ENCODE measurements around the gene NFATC1.

NFATC1 gene

GRCh38 chr18:79540161-79540903 lies 144.6 kb downstream of the NFATC1 start:
- no peak for DNase-seq (ENCODE audit: low read depth)

DNA sequence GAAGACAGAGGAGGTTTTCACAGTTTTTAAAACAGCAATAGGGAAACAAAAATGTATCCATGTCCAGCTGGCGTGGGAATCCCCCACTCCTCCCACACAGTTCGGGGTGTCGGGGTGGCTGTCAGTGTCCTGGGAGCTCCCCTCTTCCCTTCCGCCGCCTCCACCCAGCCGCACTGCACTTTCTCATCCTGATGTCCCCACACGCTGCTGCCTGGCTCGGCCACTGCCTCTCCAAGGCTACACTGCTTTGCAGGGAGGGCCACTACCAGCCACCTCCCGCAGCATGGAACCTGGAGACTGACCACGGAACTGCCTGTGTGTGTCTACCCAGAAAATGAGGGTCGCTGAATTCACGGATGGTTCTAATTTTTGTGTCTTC lies 145.2 kb downstream of the NFATC1 start:
- DNase-seq (ENCODE audit: low read depth) = no peak

DNA sequence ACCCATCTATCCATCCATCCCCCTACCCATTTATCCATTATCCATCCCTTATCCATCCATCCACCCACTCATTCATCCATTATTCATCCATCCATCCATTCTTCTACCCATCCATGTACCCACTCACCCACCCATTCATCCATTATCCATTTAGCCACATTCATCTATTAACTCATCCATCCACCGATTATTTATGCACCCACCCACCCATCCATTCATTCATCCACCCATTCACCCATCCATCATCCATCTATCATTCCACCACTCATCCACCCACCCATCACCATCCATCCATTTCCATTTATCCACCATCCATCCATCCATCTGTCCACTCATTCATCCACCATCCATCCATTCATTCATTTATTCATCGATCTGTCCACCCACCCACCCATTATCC lies 146.5 kb downstream of the NFATC1 start:
- DNase-seq (ENCODE audit: low read depth) = no peak

- DNase-seq (ENCODE audit: low read depth) = no peak
Measured at GRCh38 chr18:79542876-79543750, 147.4 kb downstream of the NFATC1 start.

DNA sequence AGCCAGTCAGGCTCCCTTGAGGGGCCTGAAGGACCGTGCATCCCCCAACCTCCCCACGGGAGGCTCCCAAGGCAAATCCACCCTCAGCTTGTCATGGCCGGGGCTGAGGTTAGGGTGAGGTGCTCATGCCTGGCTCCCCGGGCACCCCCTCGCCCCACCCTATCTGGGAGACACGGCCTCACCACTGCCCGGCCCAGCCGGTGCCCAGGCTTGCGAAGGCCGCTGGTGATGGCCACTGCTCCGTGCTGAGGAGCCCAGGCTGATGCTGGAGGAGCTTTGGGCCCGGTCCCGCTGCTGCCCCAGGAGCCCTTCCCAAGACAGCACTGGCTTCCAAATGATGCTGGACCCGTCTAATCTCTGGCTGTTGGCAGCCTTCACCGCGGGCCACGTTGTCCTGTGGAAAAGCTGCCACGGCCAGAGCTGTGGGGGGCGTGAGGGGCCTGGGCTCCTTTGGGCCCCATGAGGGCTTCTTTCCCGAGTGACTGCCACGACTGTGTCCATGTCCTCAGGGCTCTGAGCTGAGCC lies 148.2 kb downstream of the NFATC1 start:
- DNase-seq (ENCODE audit: low read depth) = no peak

GRCh38 chr18:79544386-79544963 lies 148.7 kb downstream of the NFATC1 start:
- DNase-seq (ENCODE audit: low read depth) = no peak

DNA sequence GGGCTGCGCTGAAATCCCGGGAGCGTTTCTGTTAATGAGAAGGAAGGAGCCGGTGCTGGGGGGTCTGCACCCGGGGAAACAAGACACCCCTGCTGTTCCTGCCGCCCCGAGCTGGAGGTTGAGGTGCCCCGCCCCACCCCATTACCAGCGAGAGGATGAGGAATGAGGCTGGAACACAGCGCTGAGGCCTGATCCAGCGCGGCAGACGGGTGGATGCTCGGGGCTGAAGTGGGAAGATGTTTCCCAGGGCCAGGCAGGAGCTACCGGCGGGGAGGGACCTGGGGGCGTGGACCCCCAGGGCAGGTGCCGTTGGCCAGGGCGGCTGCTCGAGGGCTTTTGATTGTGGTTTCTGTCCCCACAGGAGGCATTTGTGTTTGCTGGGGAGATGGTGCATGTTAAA lies 149.5 kb downstream of the NFATC1 start:
- DNase-seq (ENCODE audit: low read depth) = no peak

GRCh38 chr18:79545736-79546171 lies 150.0 kb downstream of the NFATC1 start:
- no peak for DNase-seq (ENCODE audit: low read depth)

- DNase-seq (ENCODE audit: low read depth) = no peak
Measured at GRCh38 chr18:79546781-79547272, 151.1 kb downstream of the NFATC1 start.

- DNase-seq (ENCODE audit: low read depth) = no peak
Measured at GRCh38 chr18:79547413-79548076, 151.8 kb downstream of the NFATC1 start.

DNA sequence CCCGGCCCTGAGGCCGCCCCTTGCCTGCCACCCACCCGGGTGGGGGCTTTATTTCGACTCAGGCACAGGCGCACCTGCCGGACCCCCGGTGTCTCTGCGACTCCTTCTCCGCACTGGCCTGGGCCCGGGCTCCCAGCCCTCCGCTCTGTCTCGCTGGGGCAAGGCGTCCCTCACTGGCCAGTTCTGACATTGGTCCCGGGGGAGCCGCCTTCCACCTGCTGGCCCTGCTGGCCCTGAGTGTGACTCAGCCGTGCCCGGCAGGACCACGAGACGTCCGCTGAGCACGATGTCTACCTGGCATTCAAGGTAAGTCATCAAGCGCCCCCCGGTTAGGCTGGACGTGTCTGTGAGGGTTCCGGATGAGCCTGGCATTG lies 152.3 kb downstream of the NFATC1 start:
- DNase-seq (ENCODE audit: low read depth) = no peak

DNA sequence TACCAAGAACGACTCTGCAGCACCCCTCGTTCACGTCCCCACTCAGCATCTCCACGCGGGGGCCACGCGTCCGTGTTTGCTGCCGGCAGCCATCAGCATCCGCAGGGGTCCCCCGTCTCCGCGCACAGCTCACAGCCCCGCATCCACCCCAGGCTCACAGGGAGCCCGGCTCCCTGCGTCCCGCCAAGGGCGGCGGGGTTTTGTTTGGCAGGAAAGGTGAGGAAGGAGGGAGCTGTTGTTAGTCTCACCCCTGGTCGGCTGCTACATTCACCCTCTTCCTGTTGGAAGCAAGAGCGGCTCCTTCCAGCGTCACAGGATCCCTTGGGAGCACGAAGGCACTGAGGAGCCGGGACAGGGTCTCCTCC lies 152.9 kb downstream of the NFATC1 start:
- DNase-seq (ENCODE audit: low read depth) = no peak

GRCh38 chr18:79548986-79549637 lies 153.4 kb downstream of the NFATC1 start:
- no peak for DNase-seq (ENCODE audit: low read depth)

- no peak for DNase-seq (ENCODE audit: low read depth)
Measured at GRCh38 chr18:79549638-79550000, 153.9 kb downstream of the NFATC1 start.

DNA sequence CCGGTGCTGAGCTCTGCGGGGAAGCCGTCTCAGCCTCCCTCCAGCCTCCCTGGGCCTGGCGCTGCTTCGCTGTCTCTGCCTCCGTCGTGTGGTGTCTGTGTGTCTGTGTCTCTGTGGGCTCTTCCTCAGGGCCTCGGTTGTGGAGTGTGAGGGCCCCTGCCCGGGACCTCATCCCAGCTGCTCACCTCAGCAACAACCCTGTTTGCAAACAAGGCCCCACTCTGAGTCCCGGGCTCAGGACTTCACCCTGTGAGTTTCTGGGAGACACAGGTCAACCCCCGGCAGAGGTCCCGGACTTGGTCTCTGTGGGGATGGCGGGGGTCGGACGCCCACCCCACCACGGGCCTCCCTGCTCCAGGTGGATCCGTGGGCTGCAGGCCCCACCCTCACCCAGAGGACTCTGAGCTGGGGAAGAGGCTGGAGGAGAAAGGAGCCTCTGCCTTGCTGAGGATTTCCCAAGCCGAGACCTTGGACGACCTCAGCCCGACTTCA lies 156.5 kb downstream of the NFATC1 start:
- DNase-seq (ENCODE audit: low read depth) = no peak

- no peak for DNase-seq (ENCODE audit: low read depth)
Measured at GRCh38 chr18:79552696-79553095, 157.0 kb downstream of the NFATC1 start.

- no peak for DNase-seq (ENCODE audit: low read depth)
Measured at GRCh38 chr18:79553154-79553553, 157.4 kb downstream of the NFATC1 start.

- no peak for DNase-seq (ENCODE audit: low read depth)
Measured at GRCh38 chr18:79553696-79554095, 158.0 kb downstream of the NFATC1 start.

- no peak for DNase-seq (ENCODE audit: low read depth)
Measured at GRCh38 chr18:79554321-79554720, 158.6 kb downstream of the NFATC1 start.

GRCh38 chr18:79554945-79555645 lies 159.4 kb downstream of the NFATC1 start:
- no peak for DNase-seq (ENCODE audit: low read depth)

DNA sequence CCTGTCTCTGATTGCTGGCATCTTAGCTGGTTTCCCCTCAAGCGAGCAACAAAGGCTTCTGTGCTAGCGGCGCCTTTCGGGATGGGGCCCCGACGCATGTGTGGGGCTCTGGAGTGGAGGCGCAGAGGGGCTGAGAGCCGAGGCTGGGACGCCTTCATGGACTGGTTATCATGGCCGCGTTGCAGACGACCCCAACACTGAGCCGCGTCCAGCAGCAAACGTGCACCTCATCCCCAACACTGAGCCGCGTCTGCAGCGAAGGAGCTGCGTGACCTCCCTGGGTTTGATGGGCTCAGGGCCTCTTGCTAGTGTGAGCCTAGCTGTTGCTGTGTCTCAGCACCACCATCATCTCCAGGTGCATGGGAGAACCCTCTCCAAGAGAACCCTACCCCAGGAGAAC lies 160.2 kb downstream of the NFATC1 start:
- no peak for DNase-seq (ENCODE audit: low read depth)
